ENCODE measurements around the gene SYT14. TPM values are rescaled to one million over a fixed set of nuclear protein-coding genes. Genes with fewer than 3 reads are reported as not detected.

The SYT14 gene
- total and polyA plus RNA-seq, 11 donors, result not detected

DNA sequence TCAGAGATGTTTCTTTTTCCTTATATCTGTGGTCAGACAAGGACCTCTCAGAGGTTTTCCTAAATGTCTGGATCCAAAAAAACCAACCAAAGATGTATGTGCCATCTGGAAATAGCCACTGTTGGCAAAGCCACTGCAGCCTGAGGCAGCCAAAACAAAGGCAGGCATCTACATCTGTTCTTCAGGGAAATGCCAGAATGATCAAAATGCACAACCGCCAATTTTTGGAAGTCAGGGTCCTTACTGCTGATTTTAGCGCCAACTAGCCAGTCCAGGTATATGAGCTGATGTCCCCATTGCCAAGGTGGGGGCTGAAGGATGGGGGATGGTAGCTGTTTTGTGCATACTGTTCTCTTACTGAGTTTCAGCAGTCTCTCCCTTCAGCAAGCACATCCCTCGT, 45.9 kb downstream of the SYT14 start:
- ATAC-seq (no peak), DNase-seq (no peak)
- Histone ChIP-seq H3K36me3 (no peaks in the 10 kb centered on the region), H3K4me1 (no peaks in the 10 kb centered on the region), H3K9me3 (peaks cover 0 to 7% (median 0%) of the 10 kb centered on the region in 12 donors), H3K27me3 (peaks cover 0 to 13% (median 0%) of the 10 kb centered on the region in 9 donors), H3K4me3 (no peak overlapping the region), H3K27ac (no peak overlapping the region)
- intact Hi-C loops (cut with DNase I), result loop anchor here in 4 of 10 donors (10.0 kb wide), 2 partner anchors 409 to 419 kb away; no protein-coding TSS in a partner anchor
- 71 to 79% (median 76%) methylated on average over 3 of the region's 3 CpGs for WGBS, 4 donors
- no peak for TF ChIP-seq POLR2A (IDR thresholded peaks at IDR 0.05)
- TF ChIP-seq, protein P1, sequence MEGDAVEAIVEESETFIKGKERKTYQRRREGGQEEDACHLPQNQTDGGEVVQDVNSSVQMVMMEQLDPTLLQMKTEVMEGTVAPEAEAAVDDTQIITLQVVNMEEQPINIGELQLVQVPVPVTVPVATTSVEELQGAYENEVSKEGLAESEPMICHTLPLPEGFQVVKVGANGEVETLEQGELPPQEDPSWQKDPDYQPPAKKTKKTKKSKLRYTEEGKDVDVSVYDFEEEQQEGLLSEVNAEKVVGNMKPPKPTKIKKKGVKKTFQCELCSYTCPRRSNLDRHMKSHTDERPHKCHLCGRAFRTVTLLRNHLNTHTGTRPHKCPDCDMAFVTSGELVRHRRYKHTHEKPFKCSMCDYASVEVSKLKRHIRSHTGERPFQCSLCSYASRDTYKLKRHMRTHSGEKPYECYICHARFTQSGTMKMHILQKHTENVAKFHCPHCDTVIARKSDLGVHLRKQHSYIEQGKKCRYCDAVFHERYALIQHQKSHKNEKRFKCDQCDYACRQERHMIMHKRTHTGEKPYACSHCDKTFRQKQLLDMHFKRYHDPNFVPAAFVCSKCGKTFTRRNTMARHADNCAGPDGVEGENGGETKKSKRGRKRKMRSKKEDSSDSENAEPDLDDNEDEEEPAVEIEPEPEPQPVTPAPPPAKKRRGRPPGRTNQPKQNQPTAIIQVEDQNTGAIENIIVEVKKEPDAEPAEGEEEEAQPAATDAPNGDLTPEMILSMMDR (IDR thresholded peaks at IDR 0.05), result no peak

DNA sequence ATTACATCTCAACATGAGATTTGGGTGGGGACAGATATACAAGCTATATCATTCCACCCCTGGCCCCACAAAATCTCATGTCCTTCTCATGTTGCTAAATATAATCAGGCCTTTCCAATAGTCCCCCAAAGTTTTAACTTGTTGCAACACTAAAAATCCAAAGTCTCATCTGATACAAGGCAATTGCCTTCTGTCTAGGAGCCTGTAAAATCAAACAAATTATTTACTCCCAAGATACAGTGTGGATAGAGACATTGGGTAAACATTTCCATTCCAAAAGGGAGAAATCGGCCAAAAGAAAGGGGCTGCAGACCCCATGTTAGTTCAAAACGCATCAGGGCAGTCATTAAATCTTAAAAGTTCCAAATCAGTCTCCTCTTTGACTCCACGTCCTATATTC, 47.0 kb downstream of the SYT14 start:
- intact Hi-C loops (cut with DNase I), result loop anchor here in 7 of 10 donors (5.0 to 10.0 kb wide), 3 partner anchors 123 to 420 kb away; no protein-coding TSS in a partner anchor
- no peak for TF ChIP-seq POLR2A (IDR thresholded peaks at IDR 0.05)
- TF ChIP-seq, protein P1 (IDR thresholded peaks at IDR 0.05), result no peak
- WGBS, 4 donors, result 69 to 80% (median 78%) methylated on average over 3 of the region's 3 CpGs

DNA sequence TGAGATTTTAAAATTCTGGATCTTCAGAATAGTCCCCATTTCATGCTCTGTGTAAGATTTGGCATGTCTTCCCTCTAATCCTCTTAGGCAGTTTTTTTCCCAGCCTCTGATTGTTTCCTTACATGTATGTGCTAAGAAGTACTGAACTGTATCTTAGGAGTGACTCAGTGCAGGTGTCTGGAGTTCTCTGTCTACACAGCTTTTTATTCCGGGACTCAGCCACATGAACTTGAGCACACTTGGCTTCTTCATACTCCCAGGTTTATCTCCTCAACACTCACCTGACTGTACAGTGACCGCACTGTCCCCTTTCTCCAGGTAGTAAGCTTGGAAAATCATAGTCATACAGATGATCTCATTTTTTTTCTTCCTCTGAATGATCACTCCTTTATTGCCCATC, 50.7 kb downstream of the SYT14 start:
- no peak for DNase-seq
- no peaks in the 10 kb centered on the region for H3K4me1 ChIP-seq
- H3K9me3 ChIP-seq, result peaks cover 0 to 7% (median 0%) of the 10 kb centered on the region in 12 donors
- WGBS, 4 donors, result 64 to 84% (median 82%) methylated on average over 2 of the region's 2 CpGs
- H3K27ac ChIP-seq, result no peak overlapping the region
- no peak for TF ChIP-seq POLR2A (IDR thresholded peaks at IDR 0.05)
- TF ChIP-seq, protein P1 (IDR thresholded peaks at IDR 0.05), result no peak
- intact Hi-C loops (cut with DNase I), result loop anchor here in 9 of 10 donors (1.0 to 10.0 kb wide), 5 partner anchors 126 to 424 kb away; no protein-coding TSS in a partner anchor
- H3K27me3 ChIP-seq, result peaks cover 0 to 22% (median 0%) of the 10 kb centered on the region in 9 donors
- no peak overlapping the region for H3K4me3 ChIP-seq
- no peaks in the 10 kb centered on the region for H3K36me3 ChIP-seq
- ATAC-seq, result no peak

More for the DNA sequence above, 47.0 kb downstream of the SYT14 start:
- DNase-seq (no peak), ATAC-seq (no peak)
- Histone ChIP-seq H3K4me1 (no peaks in the 10 kb centered on the region), H3K4me3 (no peak overlapping the region), H3K27ac (no peak overlapping the region), H3K36me3 (no peaks in the 10 kb centered on the region), H3K27me3 (peaks cover 0 to 13% (median 0%) of the 10 kb centered on the region in 9 donors), H3K9me3 (peaks cover 0 to 7% (median 0%) of the 10 kb centered on the region in 12 donors)

DNA sequence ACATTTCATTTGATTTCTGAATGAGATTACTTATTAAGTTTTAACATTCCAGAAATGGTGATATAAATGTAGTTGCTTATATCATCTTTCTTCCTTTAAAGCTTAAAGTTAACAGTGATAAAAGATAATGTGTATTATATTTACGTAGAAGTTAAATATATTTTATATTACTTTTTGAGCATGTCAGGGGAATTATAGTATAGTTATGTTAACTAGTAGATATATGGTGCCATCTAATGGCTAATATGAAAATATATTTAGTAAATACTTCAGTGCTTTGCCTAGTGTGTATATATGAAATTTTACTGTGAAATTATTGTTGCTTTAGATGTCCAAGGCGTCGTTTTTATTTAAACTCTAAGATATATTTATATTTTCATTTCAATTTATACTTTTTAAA, 51.5 kb downstream of the SYT14 start:
- WGBS, 4 donors, result 24 to 34% (median 32%) methylated on average over 3 of the region's 3 CpGs
- intact Hi-C loops (cut with DNase I), result loop anchor here in 9 of 10 donors (1.0 to 10.0 kb wide), 5 partner anchors 127 to 425 kb away; no protein-coding TSS in a partner anchor
- Histone ChIP-seq H3K27ac (no peak overlapping the region), H3K4me1 (no peaks in the 10 kb centered on the region), H3K9me3 (peaks cover 0 to 7% (median 0%) of the 10 kb centered on the region in 12 donors), H3K27me3 (peaks cover 0 to 17% (median 0%) of the 10 kb centered on the region in 9 donors), H3K36me3 (no peaks in the 10 kb centered on the region), H3K4me3 (no peak overlapping the region)
- no peak for ATAC-seq
- no peak for DNase-seq
- TF ChIP-seq, protein P1 (IDR thresholded peaks at IDR 0.05), result peak in 11 of 12 donors; percentile 9 to 49 (median 34)
- no peak for TF ChIP-seq POLR2A (IDR thresholded peaks at IDR 0.05)

All from heart left ventricle (tissue), 16 donors.